NCI-H510A (cell line): Measurements from ENCODE around the gene PRR5.
"Not testable (repeated sequence)": the region's sequence is repeated elsewhere in the genome, so short reads cannot be mapped to it uniquely, and the experiment has no call there.

Experiments used
- DNase-seq: peaks from one replicate; lab custom pipeline; 2025; lab: John Stamatoyannopoulos, UW

PRR5 gene

DNA sequence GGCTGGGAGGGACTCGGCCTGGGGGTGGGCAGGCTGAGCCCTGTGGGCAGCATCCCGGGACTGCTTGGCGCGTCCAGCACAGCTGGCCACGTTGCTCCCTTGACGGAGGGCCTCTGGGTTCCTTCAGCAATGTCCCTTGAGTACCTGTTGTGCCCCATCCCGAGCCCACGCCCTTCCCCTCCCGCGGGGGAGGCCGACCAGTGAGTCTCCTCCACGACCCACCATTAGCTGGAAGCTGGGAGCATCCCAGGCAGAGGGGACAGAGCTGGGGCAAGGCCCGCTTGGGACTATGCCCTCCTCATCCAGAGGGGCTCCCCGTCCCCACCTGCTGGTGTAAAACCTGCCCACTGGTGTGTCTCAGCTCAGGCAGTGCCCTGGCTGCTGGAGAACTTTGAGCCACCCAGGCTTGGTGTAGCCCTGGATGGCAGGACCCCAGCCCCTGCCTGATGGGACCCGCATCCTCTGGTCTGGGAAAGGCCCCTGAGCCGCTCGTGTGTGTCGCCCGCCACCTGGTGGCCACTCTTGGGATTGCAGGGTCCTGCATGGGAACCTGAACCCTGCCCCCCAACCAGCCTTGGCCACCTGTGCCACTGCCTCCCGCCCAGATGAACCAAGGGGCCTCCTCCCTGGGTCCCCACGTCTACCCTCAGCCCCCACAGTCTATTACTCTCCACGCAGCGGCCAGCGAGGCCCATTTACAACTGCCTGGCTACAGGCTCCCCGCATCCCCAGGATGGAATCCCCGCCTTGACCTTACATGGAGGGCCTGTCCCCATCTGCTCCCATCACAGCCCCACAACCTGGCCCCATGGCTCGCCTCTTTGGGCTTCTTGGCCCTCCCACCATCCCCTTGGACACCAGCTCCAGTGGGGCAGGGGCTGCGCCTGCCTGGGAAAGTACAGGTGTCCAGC is 33.8 kb downstream of the PRR5 start:
- no peak for DNase-seq

DNA sequence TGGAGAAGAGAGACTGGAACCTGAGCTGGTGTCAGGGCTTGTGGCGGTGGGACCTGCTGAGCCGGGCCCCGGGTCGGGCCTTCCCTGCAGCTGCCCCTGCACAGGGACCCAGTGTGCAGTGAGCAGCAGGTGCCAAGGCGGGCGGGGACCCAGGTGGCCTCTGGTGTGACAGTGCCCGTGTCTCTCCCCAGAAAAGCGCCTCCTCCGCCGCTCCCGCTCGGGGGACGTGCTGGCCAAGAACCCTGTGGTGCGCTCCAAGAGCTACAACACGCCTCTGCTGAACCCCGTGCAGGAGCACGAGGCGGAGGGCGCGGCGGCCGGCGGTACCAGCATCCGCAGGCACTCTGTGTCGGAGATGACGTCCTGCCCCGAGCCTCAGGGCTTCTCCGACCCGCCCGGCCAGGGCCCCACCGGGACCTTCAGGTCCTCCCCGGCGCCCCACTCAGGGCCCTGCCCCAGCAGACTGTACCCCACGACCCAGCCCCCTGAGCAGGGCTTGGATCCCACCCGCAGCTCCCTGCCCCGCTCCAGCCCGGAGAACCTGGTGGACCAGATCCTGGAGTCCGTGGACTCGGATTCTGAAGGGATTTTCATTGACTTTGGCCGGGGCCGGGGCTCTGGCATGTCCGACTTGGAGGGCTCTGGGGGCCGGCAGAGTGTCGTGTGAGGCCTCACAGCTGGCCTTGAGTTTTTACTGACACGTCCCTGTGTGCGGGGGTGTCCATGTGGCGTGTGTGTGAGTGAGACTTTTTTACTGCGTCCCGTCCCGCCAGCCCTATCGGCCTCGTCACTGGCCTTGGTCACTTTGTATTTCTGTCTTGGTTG is 34.8 kb downstream of the PRR5 start:
- no peak for DNase-seq

DNA sequence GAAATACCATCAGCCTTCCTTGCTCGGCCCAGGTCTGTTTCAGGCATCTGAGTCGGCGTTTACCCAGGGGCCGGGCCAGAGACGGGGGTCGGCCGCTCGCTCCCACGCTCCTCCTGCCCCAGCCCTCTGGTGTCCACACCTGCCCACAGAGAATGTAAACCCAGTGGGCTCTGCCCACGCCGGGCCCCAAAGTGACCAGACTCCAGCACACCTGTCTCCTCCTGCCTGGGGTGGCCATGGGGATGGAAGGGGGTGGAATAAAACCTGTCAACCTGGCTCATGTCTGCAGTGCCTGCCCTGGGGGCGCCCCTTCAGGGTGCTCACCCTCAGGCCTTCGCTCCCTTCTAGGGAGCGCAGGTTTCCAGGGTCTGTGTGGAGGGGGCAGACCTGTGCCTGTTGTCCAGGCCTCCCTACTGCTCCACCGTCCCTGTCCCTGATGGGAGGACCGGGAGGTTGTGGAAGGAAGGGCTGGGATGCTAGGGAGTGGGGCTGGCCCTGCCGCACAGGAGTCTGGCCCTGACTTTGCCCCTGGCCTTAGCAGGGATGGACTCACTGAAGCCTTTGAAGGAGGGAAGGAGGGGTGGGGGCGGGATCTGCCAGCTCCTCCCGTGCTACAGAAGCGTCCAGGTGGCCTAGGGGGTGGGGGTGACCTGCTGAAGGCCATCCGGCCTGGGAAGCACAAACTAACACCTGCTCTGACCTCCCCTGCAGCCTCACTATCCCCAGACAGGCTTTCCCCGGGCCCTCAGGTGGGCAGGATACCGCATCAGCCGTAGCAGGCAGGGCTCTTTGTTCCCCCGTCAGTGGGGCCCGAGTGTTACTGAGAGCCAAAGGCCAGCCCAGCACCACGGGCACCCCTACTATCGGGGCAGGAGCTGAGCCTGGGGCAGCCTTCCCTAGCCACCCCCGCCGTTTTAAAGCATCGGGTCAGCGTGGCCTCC is 35.7 kb downstream of the PRR5 start:
- no peak for DNase-seq

GRCh38 chr22:44738347-44738715 is 36.3 kb downstream of the PRR5 start:
- DNase-seq: no peak

DNA sequence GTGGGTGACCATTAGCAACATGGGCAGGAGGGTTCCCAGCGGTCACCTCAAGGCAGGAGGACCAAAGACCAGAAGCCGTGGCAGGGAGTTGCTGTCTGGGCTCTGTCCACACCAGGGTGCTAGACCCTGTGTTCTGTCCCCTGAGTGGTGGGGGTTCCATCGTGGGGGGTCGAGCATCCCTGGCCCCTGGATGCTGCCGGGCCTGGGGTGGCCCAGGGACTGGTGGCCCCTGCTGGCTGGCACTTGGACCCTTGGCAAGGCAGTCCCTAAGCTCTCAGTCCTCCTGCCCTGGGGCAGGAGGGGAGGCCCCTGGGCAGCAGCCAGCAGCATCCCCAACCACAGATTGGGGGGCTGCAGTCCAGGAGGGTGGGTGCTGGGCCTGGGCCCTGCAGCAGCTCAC is 37.0 kb downstream of the PRR5 start:
- no peak for DNase-seq

DNA sequence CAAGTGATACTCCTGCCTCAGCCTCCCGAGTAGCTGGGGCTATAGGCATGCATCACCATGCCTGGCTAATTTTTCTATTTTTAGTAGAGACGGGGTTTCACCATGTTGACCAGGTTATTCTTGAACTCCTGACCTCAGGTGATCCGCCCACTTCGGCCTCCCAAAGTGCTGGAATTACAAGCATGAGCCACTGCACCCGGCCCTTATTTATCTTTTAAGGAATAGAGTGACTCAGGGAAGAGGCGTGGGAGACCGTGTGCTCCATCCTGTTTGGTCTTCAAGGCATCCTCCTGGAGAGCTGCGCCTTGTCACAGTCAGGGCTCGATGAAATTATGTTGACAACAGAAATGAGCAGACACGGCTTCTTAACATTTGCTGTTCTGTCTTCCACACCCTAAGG is 37.7 kb downstream of the PRR5 start:
- DNase-seq: not testable (repeated sequence)

GRCh38 chr22:44740307-44740706 is 38.3 kb downstream of the PRR5 start:
- no peak for DNase-seq

- no peak for DNase-seq
Observed at GRCh38 chr22:44741929-44742328, 39.9 kb downstream of the PRR5 start.

DNA sequence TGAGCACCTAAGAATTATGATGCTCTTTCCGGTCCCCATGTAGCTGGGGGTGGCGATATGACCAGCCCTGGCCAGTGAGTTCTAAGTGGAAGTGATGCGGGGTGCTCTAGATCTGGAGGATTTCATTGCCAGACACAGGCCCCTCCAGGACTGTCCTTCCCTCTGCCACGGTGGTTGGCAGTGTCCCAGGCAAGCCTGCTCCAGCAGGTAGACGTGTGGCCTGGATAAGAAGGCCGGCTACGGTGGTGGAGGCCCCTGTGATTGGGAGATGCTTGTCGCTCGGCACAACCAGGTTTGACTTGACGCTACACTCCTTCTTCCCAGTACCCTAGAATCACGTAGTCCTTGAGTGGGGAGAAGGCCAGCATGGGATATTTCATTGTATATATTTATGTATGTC is 41.2 kb downstream of the PRR5 start:
- no peak for DNase-seq

DNA sequence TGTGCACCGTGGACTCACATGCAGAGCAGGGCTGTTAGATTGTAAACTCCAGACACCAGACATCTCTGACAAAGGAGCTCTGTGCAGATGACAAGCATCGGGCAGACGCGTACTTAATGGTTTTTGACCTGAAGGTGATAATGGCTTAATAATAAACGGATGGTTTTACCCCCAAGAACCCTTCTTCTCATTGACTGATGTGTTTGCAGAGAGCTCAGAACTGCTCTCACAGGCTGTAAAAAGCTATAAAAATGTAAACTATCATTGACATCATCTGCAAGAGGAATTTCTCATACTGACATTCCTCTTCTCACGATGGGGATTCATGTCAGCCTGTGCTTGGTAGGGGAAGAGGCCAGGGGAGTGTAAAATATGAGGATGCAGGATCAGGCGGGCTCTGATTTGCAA is 41.8 kb downstream of the PRR5 start:
- DNase-seq: no peak

GRCh38 chr22:44745853-44746789 is 44.1 kb downstream of the PRR5 start:
- no peak for DNase-seq

DNA sequence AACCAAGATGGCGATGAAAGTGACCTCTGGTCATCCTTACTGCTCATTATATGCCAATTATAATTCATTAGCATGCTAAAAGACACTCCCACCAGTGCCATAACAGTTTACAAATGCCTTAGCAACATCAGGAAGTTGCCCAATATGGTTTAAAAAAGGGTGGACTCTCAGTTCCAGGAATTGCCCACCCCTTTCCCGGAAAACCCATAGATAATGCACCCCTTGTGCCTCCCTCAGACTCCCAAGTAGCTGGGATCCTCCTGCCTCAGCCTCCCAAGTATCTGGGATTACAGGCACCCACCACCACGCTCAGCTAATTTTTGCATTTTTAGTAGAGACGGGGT is 45.8 kb downstream of the PRR5 start:
- not testable (repeated sequence) for DNase-seq

DNA sequence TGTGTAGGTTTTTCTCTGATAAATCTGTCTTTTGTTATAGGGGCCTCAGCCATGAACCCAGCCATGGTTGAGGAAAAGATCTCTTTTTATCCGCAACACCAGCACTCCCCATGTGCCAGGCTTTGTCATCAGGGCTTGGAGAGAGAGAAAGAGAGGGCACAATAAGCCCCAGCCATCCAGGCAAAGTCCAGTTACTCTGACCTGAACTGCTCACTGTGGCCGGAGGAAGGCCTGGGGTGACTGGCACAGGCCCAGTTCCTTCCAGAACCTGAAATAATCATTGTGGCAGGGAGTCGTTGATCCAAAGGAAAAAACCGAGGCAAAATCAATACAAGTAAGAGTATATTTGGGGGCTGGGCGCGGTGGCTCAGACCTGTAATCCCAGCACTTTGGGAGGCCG is 46.5 kb downstream of the PRR5 start:
- DNase-seq: no peak

- DNase-seq: no peak
Observed at GRCh38 chr22:44750481-44750880, 48.5 kb downstream of the PRR5 start.

DNA sequence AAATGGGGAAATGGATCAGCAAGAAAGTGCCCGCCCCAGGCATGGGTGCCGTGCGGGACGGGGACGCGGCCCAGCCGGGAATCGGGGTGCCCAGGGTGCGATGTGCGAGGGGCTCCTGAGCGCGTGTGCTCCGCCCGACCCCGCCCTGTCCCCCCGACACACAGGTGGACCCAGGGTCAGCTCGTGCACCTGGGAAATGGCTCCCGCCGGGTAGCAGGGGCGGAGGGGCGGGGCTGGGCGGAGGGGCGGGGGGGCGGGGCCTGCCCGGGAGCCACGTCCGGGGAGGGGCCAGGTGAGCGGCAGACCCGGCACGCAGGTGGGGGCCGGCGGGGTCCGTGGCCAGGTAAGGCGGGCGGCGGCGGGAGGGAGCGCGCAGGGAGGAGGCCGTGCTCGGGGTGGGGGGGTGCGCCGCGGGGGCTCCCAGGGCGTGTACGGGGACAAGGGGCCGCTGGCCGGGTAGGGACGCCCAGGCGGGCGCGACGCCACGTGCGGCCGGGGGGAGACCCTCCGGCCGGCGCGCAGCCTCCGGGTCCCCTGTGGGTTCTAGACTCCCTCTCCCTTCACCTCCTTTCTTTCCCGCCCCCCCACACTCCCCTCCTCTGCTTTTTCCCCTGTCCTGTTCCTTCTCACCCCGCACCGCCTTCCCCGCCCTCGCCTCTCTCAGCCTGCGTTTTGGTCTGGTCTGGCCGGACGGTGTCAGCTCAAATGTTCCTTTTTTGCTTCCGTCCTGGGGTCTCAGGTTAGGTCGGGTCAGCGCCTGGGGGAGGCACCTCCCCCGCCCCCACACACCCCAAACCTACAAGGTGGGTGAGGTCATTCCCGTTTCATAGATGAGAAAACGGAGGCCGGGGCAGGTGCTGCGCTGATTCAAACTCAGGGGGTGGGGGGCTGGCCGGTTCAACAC is 50.5 kb downstream of the PRR5 start, which contains the start of gene ARHGAP8:
Gene ARHGAP8 (plus strand): TSS at position 291 of the 904 bp plus-strand sequence. CDS start 33,953 bp downstream, outside the sequence.
- DNase-seq: peak; percentile 66

GRCh38 chr22:44753189-44754042 is 51.4 kb downstream of the PRR5 start:
- no peak for DNase-seq

GRCh38 chr22:44754998-44755397 is 53.0 kb downstream of the PRR5 start:
- DNase-seq: no peak

- no peak for DNase-seq
Observed at GRCh38 chr22:44755417-44755816, 53.4 kb downstream of the PRR5 start.

DNA sequence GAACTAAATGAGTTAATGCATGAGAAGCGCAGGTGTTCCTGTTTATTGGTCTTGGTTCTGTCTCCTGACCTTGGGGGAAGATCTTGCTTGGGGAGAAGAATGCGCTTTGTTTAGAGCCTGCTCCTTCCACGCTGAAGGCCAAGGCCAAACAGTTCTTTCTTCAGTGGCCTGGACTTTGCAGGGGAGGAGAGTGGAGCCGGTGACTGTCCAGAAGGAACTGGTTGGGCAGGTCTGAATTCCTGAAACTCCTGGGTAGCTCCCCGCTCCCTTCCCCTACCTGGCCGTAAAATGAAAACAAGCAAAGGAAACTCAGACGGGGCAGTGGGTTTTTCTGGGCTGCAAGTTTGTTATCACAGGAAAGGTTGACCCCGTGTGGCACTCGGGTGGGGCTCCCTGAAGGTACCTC is 54.0 kb downstream of the PRR5 start:
- no peak for DNase-seq
